ENCODE results near the gene ARL8A.

ARL8A gene

GRCh38 chr1:202163281-202164270 is 19.0 kb upstream of the ARL8A start:
- no peak overlapping the region for H3K4me3 ChIP-seq (ENCODE audit: low read depth, low read length)
- no peak for TF ChIP-seq CTCF (IDR thresholded peaks at IDR 0.05; ENCODE audit: low read depth, low read length)

- H3K4me3 ChIP-seq (ENCODE audit: low read depth, low read length) = no peak overlapping the region
- no peak for TF ChIP-seq CTCF (IDR thresholded peaks at IDR 0.05; ENCODE audit: low read depth, low read length)
Measured at GRCh38 chr1:202162418-202163280, 18.1 kb upstream of the ARL8A start.

- TF ChIP-seq CTCF (IDR thresholded peaks at IDR 0.05; ENCODE audit: low read depth, low read length) = no peak
- H3K4me3 ChIP-seq (ENCODE audit: low read depth, low read length) = no peak overlapping the region
Measured at GRCh38 chr1:202162047-202162417, 17.5 kb upstream of the ARL8A start.

- H3K4me3 ChIP-seq (ENCODE audit: low read depth, low read length) = no peak overlapping the region
Measured at GRCh38 chr1:202161151-202162046, 16.9 kb upstream of the ARL8A start.

GRCh38 chr1:202160377-202160940 is 15.9 kb upstream of the ARL8A start, which contains the start of gene PTPN7:
PTPN7 (minus strand) TSS chr1:202160602; CDS start chr1:202159402, 1,200 bp downstream.
- no peak for TF ChIP-seq CTCF (IDR thresholded peaks at IDR 0.05; ENCODE audit: low read depth, low read length)
- H3K4me3 ChIP-seq (ENCODE audit: low read depth, low read length) = no peak within 1 kb of the TSS

More at GRCh38 chr1:202161151-202162046, 16.9 kb upstream of the ARL8A start:
- no peak for TF ChIP-seq CTCF (IDR thresholded peaks at IDR 0.05; ENCODE audit: low read depth, low read length)

- no peak overlapping the region for H3K4me3 ChIP-seq (ENCODE audit: low read depth, low read length)
- TF ChIP-seq CTCF (IDR thresholded peaks at IDR 0.05; ENCODE audit: low read depth, low read length) = no peak
Measured at GRCh38 chr1:202159534-202160371, 15.2 kb upstream of the ARL8A start.
